Sigmoid colon (tissue), 4 donors: ENCODE measurements around the gene CLK3.
A peak's percentile ranks its signal among the peaks of the same experiment; 100 is the strongest.

Experiments
- EP300 ChIP-seq, 4 donors: sonication (generic); formaldehyde crosslinking; IDR thresholded peaks; one replicate each; pipeline ENCODE4 v1.6.1; 2017; ENCODE audit warnings: antibody characterized with exemption in 4 of 4
- POLR2A ChIP-seq, 2 donors: fragments of 450-650 bp; IDR thresholded peaks; one replicate each; pipeline ENCODE4 v1.6.1; 2016; ENCODE audit warnings: antibody characterized with exemption in 2 of 2, mild to moderate bottlenecking in 2 of 2, moderate library complexity in 2 of 2
- TF ChIP-seq, protein P1 (sequence below), 4 experiments: fragments of 450-650 bp in 3 of 4; fragments of 200-600 bp in 1 of 4; IDR thresholded peaks; one replicate each; pipeline ENCODE4 v1.5.1; 2016 to 2019; ENCODE audit warnings: antibody characterized with exemption in 4 of 4, mild to moderate bottlenecking in 3 of 4, moderate library complexity in 2 of 4

DNA sequence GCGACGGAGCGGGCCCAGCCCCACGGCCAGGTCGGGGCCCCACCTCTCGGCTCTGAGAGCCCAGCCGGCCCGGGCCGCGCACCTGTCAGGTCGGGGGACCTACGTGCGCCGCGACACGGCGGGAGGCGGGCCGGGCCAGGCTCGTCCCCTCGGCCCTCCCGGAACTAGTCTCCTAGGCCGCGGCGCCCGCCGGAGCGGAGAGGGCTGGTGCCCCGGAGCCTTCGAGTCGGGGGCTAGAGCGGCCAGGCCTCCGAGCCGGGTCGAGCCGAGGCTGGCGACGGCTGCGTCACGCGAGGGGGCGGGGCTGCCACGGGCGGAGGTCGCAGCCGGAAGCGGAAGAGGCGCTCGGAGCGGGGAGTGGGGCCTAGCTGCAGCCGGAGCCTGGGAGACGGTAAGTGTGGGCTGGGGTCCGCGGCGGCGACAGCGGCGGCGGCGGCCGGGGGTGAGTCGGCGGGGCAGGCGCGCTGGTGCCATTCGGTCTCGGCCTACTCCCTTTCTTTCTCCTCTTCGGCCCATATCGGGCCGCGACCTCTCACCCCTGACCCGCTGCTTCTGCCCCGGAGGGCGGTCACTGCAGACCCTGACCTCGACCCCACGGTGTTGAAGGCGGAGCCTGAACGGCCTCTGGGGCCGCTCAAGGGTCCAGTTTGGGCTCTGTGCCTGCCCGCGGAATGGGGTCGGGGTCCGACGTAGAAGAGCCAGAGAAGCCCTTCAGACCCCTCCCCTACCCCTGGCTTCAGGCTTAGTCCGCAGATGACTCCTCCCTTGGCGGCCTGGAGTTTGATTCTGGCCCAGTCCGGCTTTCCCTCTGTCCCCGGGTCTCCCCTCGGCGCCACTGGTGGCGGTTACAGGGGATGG lies at the start of gene CLK3:
- TF ChIP-seq EP300 (IDR thresholded peaks at IDR 0.05) = no peak
- TF ChIP-seq, protein P1, sequence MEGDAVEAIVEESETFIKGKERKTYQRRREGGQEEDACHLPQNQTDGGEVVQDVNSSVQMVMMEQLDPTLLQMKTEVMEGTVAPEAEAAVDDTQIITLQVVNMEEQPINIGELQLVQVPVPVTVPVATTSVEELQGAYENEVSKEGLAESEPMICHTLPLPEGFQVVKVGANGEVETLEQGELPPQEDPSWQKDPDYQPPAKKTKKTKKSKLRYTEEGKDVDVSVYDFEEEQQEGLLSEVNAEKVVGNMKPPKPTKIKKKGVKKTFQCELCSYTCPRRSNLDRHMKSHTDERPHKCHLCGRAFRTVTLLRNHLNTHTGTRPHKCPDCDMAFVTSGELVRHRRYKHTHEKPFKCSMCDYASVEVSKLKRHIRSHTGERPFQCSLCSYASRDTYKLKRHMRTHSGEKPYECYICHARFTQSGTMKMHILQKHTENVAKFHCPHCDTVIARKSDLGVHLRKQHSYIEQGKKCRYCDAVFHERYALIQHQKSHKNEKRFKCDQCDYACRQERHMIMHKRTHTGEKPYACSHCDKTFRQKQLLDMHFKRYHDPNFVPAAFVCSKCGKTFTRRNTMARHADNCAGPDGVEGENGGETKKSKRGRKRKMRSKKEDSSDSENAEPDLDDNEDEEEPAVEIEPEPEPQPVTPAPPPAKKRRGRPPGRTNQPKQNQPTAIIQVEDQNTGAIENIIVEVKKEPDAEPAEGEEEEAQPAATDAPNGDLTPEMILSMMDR (IDR thresholded peaks at IDR 0.05) = no peak
- peak; percentile 36 to 43 for TF ChIP-seq POLR2A (IDR thresholded peaks at IDR 0.05)
